Ascending aorta (tissue), 2 donors: ENCODE results near the gene CDH19. TPM values are rescaled to one million over a fixed set of nuclear protein-coding genes. Genes with fewer than 3 reads are reported as not detected.

Source experiments
- DNase-seq, 2 donors: peaks; one replicate each; pipeline ENCODE4 v3.0.0-alpha.2; 2019; ENCODE audit warnings: low spot score in 2 of 2
- H3K27ac ChIP-seq, 2 donors: fragments of 200-600 bp; sonication (generic); one replicate each; pipeline ENCODE4 v1.5.1; 2016 to 2017; ENCODE audit warnings: mild to moderate bottlenecking in 1 of 2
- H3K27me3 ChIP-seq: fragments of 200-600 bp; sonication (generic); one replicate; pipeline ENCODE4 v1.5.1; 2017
- H3K36me3 ChIP-seq, 2 donors: fragments of 200-600 bp; sonication (generic); one replicate each; pipeline ENCODE4 v1.5.1; 2016
- H3K4me1 ChIP-seq, 2 donors: fragments of 200-600 bp; sonication (generic); one replicate each; pipeline ENCODE4 v1.5.1; 2016 to 2017; ENCODE audit warnings: mild to moderate bottlenecking in 1 of 2
- H3K4me3 ChIP-seq, 2 donors: fragments of 200-600 bp; sonication (generic); one replicate each; pipeline ENCODE4 v1.5.1; 2016 to 2017; ENCODE audit warnings: mild to moderate bottlenecking in 1 of 2
- H3K9me3 ChIP-seq, 2 donors: fragments of 200-600 bp; sonication (generic); one replicate each; pipeline ENCODE4 v1.5.1; 2016
- intact Hi-C: fragments of 100-400 bp; cut with DNase I; formaldehyde crosslinking; loops from one replicate; pipeline ENCODE4 v1.15.1; 2023
- total RNA-seq: library from RNA; depleted of rRNA; stranded (reverse); fragments of >200 nt; gene quantifications from one replicate; pipeline ENCODE4 v1.1.0, GENCODE V29; 2016
- TF ChIP-seq, protein P1 (sequence below), 3 experiments: fragments of 200-600 bp in 2 of 3; fragments of 450-650 bp in 1 of 3; sonication (generic) in 2 of 3; IDR thresholded peaks; one replicate each; pipeline ENCODE4 v1.5.1; 2016 to 2019; ENCODE audit warnings: antibody characterized with exemption in 3 of 3, mild to moderate bottlenecking in 1 of 3, moderate library complexity in 1 of 3

Gene CDH19
- total RNA-seq, 1 donor from 2014 or later, result 0.21 TPM

DNA sequence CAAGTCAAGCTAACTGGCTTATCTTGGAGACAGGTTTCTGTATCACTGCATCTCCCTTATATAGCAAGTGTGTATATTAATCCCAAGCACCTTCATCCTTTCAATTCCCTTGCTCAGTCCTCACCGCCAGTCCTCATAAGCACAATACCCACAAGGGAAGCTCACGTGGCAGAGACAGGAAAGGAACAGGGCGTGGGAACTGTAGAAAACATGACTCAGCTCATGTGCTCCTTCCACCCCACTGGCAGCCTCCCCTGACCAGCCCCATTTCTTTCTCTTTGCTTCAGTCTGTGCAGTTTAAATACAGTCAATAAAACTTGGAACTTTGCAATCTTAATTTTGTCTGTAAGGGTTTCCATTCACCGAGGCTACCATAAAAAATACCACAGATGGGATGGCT, 36.5 kb upstream of the CDH19 start:
- TF ChIP-seq, protein P1, sequence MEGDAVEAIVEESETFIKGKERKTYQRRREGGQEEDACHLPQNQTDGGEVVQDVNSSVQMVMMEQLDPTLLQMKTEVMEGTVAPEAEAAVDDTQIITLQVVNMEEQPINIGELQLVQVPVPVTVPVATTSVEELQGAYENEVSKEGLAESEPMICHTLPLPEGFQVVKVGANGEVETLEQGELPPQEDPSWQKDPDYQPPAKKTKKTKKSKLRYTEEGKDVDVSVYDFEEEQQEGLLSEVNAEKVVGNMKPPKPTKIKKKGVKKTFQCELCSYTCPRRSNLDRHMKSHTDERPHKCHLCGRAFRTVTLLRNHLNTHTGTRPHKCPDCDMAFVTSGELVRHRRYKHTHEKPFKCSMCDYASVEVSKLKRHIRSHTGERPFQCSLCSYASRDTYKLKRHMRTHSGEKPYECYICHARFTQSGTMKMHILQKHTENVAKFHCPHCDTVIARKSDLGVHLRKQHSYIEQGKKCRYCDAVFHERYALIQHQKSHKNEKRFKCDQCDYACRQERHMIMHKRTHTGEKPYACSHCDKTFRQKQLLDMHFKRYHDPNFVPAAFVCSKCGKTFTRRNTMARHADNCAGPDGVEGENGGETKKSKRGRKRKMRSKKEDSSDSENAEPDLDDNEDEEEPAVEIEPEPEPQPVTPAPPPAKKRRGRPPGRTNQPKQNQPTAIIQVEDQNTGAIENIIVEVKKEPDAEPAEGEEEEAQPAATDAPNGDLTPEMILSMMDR (IDR thresholded peaks at IDR 0.05), result no peak
- peak in 1 of 2 donors; percentile 13 for DNase-seq

DNA sequence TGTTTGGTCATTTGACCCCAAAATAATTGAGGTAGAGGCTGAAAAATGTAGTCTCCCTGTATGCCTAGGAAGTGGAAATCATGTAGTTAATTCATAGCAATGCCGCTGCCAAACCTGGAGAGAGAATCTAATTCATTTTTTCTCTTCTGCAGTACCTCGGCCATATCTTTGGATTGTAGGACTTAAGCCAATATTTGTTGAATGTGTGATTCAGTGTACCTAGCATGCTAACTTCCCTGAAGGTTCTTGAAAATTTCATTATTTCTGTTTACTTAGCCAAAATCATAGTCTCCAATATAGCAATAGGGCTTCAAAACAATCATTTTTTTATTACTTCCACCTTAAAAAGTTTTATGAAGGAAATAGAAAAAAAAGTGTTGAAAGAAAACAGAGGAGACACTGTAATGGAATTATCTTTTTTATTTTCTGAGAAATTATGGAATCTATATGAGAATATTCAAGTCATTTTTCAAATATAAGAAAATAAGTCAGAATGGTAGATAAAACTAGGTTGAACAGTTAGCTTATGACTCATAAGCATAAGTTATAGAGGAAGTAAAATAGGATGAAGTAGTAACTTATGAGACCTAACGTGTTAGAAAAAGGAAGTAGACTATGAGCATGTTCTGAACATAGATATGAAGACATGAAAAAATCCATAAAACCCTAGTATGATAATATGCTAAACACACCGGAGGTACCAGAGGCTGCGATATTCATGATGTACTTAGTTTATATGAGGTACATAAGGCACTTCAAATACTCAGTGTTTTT, 35.2 kb upstream of the CDH19 start:
- H3K27ac ChIP-seq, result no peak overlapping the region
- TF ChIP-seq, protein P1 (IDR thresholded peaks at IDR 0.05), result no peak
- H3K4me3 ChIP-seq, result no peak overlapping the region
- H3K9me3 ChIP-seq, result no peaks in the 10 kb centered on the region
- H3K27me3 ChIP-seq, result no peaks in the 10 kb centered on the region
- no peak for DNase-seq
- H3K4me1 ChIP-seq, result no peaks in the 10 kb centered on the region
- intact Hi-C loops, result no loop called here
- H3K36me3 ChIP-seq, result no peaks in the 10 kb centered on the region

More for the DNA sequence above, 36.5 kb upstream of the CDH19 start:
- Histone ChIP-seq H3K36me3 (no peaks in the 10 kb centered on the region), H3K27me3 (no peaks in the 10 kb centered on the region), H3K9me3 (no peaks in the 10 kb centered on the region), H3K4me3 (no peak overlapping the region), H3K4me1 (no peaks in the 10 kb centered on the region), H3K27ac (no peak overlapping the region)
- intact Hi-C loops, result no loop called here

DNA sequence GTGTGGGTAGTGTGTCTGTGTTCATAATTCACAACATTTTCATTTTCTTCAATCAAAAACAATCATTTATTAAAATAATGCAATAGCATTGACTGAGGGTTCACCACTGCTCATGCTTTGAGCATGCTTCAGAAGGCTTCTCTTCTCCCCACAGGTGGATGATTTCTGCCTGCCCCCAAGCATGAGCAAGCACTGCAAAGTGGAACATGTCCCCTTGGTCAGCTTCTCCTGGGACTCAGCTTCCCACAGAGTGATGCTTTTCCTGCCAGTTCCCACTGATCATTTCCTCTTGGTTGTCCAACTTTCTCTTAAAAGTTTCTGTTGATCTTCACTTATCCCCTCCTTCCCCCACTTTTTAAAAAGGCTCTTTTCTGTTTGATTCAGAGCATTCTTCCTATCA, 31.5 kb upstream of the CDH19 start:
- H3K36me3 ChIP-seq, result no peaks in the 10 kb centered on the region
- H3K4me3 ChIP-seq, result no peak overlapping the region
- no peaks in the 10 kb centered on the region for H3K4me1 ChIP-seq
- DNase-seq, result no peak
- intact Hi-C loops, result no loop called here
- H3K27ac ChIP-seq, result no peak overlapping the region
- H3K27me3 ChIP-seq, result no peaks in the 10 kb centered on the region
- TF ChIP-seq, protein P1 (IDR thresholded peaks at IDR 0.05), result no peak
- no peaks in the 10 kb centered on the region for H3K9me3 ChIP-seq

DNA sequence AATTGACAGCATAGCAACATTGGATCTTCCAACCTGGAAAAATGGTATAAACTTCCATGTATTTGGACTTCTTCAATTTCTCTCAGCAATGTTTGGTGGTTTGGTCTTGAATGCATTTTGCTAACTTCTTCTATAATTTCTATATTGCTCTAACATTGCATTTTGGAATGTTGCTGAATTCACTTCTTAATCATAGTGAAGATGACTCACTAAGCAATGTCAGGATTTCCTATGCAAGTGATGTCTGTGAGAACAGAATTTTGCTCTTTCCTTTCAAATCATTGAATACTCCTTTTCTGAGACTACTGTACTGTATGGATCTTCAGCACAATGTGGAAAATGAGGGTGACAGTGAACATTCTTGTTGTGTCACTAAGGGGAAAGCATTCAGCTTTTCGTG, 28.9 kb upstream of the CDH19 start:
- H3K4me1 ChIP-seq, result no peaks in the 10 kb centered on the region
- intact Hi-C loops, result no loop called here
- H3K9me3 ChIP-seq, result no peaks in the 10 kb centered on the region
- H3K27ac ChIP-seq, result no peak overlapping the region
- H3K27me3 ChIP-seq, result no peaks in the 10 kb centered on the region
- no peaks in the 10 kb centered on the region for H3K36me3 ChIP-seq
- DNase-seq, result no peak
- TF ChIP-seq, protein P1 (IDR thresholded peaks at IDR 0.05), result no peak
- H3K4me3 ChIP-seq, result no peak overlapping the region

DNA sequence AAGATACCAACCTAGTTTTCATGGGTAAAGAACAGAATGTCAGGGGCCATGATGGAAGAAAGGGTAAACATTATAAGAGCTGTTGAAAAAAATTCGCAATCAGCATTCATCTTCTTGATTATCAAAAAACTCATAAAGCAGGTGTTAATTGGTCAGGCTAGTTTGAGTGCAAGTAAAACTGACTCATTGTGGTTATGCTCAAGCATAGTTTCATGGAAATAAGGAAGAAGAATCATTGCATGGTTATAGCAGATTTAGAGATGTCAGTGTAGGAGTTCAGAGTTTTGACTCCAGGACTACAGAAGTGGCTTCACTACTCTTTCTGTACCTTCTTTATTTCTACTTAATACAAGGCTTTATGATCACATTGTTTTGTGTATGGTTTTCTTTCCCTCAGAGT, 26.9 kb upstream of the CDH19 start:
- intact Hi-C loops, result no loop called here

More for the DNA sequence above, 26.9 kb upstream of the CDH19 start:
- Histone ChIP-seq H3K27ac (no peak overlapping the region), H3K4me1 (no peaks in the 10 kb centered on the region), H3K27me3 (no peaks in the 10 kb centered on the region), H3K9me3 (no peaks in the 10 kb centered on the region), H3K4me3 (no peak overlapping the region), H3K36me3 (no peaks in the 10 kb centered on the region)
- TF ChIP-seq, protein P1 (IDR thresholded peaks at IDR 0.05), result no peak
- DNase-seq, result no peak
